Measurements from ENCODE around the gene RNASE4. TPM values are rescaled to one million over a fixed set of nuclear protein-coding genes. Genes with fewer than 3 reads are reported as not detected.

Gene RNASE4
- total RNA-seq, 2 experiments from 2014 or later, result 0.11 to 0.38 TPM

- H3K4me1 Mint-ChIP-seq (ENCODE audit: low read depth), result no peaks in the 10 kb centered on the region
- no peaks in the 10 kb centered on the region for H3K36me3 ChIP-seq (ENCODE audit: insufficient read depth, low read length)
- POLR2A ChIA-PET, result no interaction called here
- intact Hi-C loops (cut with DNase I, micrococcal nuclease), result no loop called here
- H3K27me3 ChIP-seq (ENCODE audit: control insufficient read depth in 1 of 2, insufficient read depth in 2 of 2, low read length in 2 of 2), result no peaks in the 10 kb centered on the region
- no peaks in the 10 kb centered on the region for H3K9me3 ChIP-seq (ENCODE audit: control insufficient read depth in 1 of 2, insufficient read depth in 1 of 2, low read length in 2 of 2)
- no peaks in the 10 kb centered on the region for H3K4me1 ChIP-seq (ENCODE audit: insufficient read depth, low read length)
- H3K27me3 Mint-ChIP-seq, result peaks cover 5% of the 10 kb centered on the region
- ATAC-seq (ENCODE audit: poor library complexity) (no peak), DNase-seq (no peak)
- H3K27ac Mint-ChIP-seq, result no peak overlapping the region
- no peaks in the 10 kb centered on the region for H3K9me3 Mint-ChIP-seq
- no peaks in the 10 kb centered on the region for H3K36me3 Mint-ChIP-seq (ENCODE audit: low read depth)
- H3K4me3 ChIP-seq (ENCODE audit: low read length), result no peak overlapping the region
- CTCF ChIA-PET, result interaction anchor here (1.4 kb wide), 1 partner anchor 10 kb away, joined by 3 read pairs; no protein-coding TSS in a partner anchor
- TF ChIP-seq CTCF (IDR thresholded peaks at IDR 0.05), result no peak
- no peak overlapping the region for H3K27ac ChIP-seq (ENCODE audit: low read depth in 1 of 2, low read length in 2 of 2)
- no peak overlapping the region for H3K4me3 Mint-ChIP-seq
Measured at GRCh38 chr14:20706657-20707355, 22.4 kb downstream of the RNASE4 start.

DNA sequence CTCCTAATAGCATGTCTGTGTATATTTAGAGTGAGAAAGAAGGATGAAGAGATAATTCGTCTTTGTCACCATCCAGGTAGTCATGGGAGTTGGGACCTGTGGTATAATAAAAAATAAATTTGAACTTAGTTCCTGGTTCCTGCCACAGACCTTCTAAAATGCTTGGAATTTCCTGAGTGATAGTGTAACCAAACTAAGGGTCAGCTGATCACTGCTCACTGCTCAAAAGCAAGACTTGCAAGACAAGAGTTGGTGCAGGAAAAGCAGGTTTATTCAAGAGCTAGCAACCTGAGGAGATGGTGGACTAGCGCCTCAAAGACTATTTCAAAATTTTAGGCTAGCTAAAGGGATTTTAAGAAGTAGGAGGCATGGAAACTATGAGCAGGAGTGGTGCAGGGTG, 23.3 kb downstream of the RNASE4 start:
- Histone ChIP-seq H3K4me3 (ENCODE audit: low read length) (no peak overlapping the region), H3K36me3 (ENCODE audit: insufficient read depth, low read length) (no peaks in the 10 kb centered on the region), H3K9me3 (ENCODE audit: control insufficient read depth in 1 of 2, insufficient read depth in 1 of 2, low read length in 2 of 2) (no peaks in the 10 kb centered on the region), H3K4me1 (ENCODE audit: insufficient read depth, low read length) (no peaks in the 10 kb centered on the region), H3K27ac (ENCODE audit: low read depth in 1 of 2, low read length in 2 of 2) (no peak overlapping the region), H3K27me3 (ENCODE audit: control insufficient read depth in 1 of 2, insufficient read depth in 2 of 2, low read length in 2 of 2) (no peaks in the 10 kb centered on the region)
- Mint-ChIP-seq H3K36me3 (ENCODE audit: low read depth) (no peaks in the 10 kb centered on the region), H3K27me3 (peaks cover 5% of the 10 kb centered on the region), H3K4me1 (ENCODE audit: low read depth) (no peaks in the 10 kb centered on the region), H3K4me3 (no peak overlapping the region), H3K27ac (no peak overlapping the region), H3K9me3 (no peaks in the 10 kb centered on the region)
- ChIA-PET POLR2A (no interaction called here), CTCF (interaction anchor here (1.4 kb wide), 1 partner anchor 11 kb away, joined by 3 read pairs; no protein-coding TSS in a partner anchor)
- ATAC-seq (ENCODE audit: poor library complexity) (no peak), DNase-seq (no peak)
- TF ChIP-seq CTCF (IDR thresholded peaks at IDR 0.05), result no peak
- intact Hi-C loops (cut with DNase I, micrococcal nuclease), result no loop called here

DNA sequence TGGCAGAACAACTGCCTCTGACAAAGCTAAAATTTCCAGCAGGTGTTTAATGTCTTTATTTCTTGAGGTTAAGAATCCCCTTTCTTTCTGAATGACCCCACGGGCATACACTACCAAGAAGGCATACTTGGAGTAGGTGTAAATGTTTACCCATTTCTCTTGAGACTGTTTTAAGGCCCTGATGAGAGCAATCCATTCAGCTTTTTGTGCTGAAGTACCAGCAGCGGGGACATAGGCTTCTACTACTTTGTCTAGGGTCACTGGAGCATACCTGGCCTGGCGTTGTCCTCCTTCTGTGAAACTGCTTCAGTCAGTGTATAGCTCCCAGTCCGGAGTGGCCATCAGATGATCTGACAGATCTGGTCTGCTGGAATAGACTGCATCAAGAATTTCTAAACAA, 26.9 kb downstream of the RNASE4 start:
- ChIA-PET POLR2A (no interaction called here), CTCF (no interaction called here)
- no peak overlapping the region for H3K27ac Mint-ChIP-seq
- Histone ChIP-seq H3K27ac (ENCODE audit: low read depth in 1 of 2, low read length in 2 of 2) (no peak overlapping the region), H3K4me3 (ENCODE audit: low read length) (no peak overlapping the region), H3K36me3 (ENCODE audit: insufficient read depth, low read length) (no peaks in the 10 kb centered on the region), H3K9me3 (ENCODE audit: control insufficient read depth in 1 of 2, insufficient read depth in 1 of 2, low read length in 2 of 2) (no peaks in the 10 kb centered on the region), H3K4me1 (ENCODE audit: insufficient read depth, low read length) (no peaks in the 10 kb centered on the region), H3K27me3 (ENCODE audit: control insufficient read depth in 1 of 2, insufficient read depth in 2 of 2, low read length in 2 of 2) (peaks cover 0 to 7% of the 10 kb centered on the region in 2 experiments)
- no peaks in the 10 kb centered on the region for H3K9me3 Mint-ChIP-seq
- intact Hi-C loops (cut with DNase I, micrococcal nuclease), result no loop called here
- H3K36me3 Mint-ChIP-seq (ENCODE audit: low read depth), result no peaks in the 10 kb centered on the region
- H3K27me3 Mint-ChIP-seq, result peaks cover 10% of the 10 kb centered on the region
- peaks cover 6% of the 10 kb centered on the region for H3K4me1 Mint-ChIP-seq (ENCODE audit: low read depth)
- ATAC-seq (ENCODE audit: poor library complexity) (no peak), DNase-seq (no peak)
- no peak for TF ChIP-seq CTCF (IDR thresholded peaks at IDR 0.05)
- no peak overlapping the region for H3K4me3 Mint-ChIP-seq

Data from CD4-positive, alpha-beta T cell (primary cell).